NCI-H226 (cell line): ENCODE measurements around the gene NXF1.
"Not testable (repeated sequence)": the region's sequence is repeated elsewhere in the genome, so short reads cannot be mapped to it uniquely, and the experiment has no call there.

Source experiments
- DNase-seq: peaks from one replicate; pipeline ENCODE4 v3.0.0-alpha.2; 2015

NXF1 gene

GRCh38 chr11:62786318-62787004, 18.8 kb downstream of the NXF1 start:
- DNase-seq, result peak; percentile 64

GRCh38 chr11:62782753-62783152, 22.5 kb downstream of the NXF1 start:
- DNase-seq, result no peak

GRCh38 chr11:62778441-62778840, 26.8 kb downstream of the NXF1 start:
- DNase-seq, result no peak

- DNase-seq, result no peak
Observed at GRCh38 chr11:62777389-62777788, 27.9 kb downstream of the NXF1 start.

DNA sequence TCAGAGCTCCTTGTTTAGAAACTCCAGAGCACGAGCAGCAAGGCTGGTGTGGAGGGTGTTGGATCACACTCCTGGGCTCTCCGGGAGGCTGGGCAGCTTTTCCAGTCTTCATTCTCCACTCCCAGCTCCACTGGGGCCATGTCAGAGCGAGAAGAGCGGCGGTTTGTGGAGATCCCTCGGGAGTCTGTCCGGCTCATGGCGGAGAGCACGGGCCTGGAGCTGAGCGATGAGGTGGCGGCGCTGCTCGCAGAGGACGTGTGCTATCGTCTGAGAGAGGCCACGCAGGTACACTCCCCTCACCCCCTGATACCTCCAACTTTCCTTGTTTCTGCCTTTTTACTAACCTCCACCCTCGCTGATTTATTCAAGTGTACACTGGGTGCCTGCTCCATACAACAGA, 29.6 kb downstream of the NXF1 start:
- no peak for DNase-seq

DNA sequence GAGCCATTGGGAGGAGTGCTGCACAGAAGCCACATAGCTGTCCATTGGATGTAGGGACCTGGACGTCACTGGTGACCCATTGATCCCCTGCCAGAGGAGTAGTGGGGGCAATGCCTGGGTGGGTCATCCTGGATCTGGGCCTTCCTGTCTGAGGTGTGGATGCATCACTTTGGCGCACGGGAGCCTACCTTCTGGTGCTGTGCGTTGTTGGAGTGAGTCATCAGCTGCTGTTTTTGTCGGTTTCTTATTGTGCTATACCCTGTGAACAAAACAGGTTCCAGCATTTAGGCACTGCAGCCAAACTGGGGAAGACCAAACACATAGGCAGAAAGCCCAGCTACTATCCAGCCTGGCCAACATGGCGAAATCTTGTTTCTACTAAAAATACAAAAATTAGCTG, 30.8 kb downstream of the NXF1 start:
- no peak for DNase-seq

DNA sequence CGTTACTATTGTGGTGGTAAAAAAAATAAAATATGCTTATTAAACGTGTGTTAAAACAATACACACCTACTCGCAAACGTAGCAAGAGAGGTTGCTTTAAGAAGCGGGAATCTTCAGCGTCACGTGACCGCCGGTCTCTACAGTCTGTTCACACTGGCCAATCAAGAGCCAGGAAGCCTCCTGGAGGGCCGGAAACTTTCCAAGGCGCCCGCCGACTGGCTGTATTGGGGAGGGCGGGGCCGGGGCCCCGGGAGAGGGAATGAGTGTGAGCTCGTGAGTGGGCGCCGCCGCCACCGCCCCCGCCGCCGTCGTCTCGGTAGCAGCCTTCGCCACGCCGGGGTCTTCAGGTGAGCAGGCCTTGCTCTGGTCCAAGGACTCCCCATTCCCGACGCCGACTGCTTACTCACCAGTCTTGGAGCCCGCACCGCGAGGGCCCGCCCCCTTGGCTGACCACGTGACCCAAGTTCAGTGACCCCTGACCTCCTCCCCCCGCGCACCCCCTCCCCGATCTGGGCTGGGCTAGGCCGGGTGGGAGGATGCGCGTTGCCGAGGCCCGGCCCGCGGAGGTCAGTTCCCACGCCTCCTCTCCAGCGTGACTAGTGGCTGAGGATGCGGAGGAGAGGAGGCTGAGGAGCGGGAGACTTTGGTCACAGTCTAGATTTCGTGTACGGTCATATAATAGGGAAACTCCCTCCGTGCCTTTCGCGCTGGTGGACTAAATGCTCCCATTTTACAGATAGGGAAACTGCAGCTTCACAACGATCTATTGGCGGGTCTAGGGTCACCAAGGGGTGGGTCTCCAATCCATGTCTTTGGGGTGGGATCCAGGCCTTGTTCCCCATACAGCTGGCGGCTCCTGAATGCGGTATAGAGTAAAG, 33.9 kb downstream of the NXF1 start, which contains the start of gene TAF6L:
Gene TAF6L (plus strand): TSS at position 253 of the 878 bp plus-strand sequence. CDS start 4,388 bp downstream, outside the sequence.
- DNase-seq, result peak; percentile 98

GRCh38 chr11:62770778-62771143, 34.5 kb downstream of the NXF1 start:
- DNase-seq, result no peak

- not testable (repeated sequence) for DNase-seq
Observed at GRCh38 chr11:62760867-62761227, 44.4 kb downstream of the NXF1 start.

DNA sequence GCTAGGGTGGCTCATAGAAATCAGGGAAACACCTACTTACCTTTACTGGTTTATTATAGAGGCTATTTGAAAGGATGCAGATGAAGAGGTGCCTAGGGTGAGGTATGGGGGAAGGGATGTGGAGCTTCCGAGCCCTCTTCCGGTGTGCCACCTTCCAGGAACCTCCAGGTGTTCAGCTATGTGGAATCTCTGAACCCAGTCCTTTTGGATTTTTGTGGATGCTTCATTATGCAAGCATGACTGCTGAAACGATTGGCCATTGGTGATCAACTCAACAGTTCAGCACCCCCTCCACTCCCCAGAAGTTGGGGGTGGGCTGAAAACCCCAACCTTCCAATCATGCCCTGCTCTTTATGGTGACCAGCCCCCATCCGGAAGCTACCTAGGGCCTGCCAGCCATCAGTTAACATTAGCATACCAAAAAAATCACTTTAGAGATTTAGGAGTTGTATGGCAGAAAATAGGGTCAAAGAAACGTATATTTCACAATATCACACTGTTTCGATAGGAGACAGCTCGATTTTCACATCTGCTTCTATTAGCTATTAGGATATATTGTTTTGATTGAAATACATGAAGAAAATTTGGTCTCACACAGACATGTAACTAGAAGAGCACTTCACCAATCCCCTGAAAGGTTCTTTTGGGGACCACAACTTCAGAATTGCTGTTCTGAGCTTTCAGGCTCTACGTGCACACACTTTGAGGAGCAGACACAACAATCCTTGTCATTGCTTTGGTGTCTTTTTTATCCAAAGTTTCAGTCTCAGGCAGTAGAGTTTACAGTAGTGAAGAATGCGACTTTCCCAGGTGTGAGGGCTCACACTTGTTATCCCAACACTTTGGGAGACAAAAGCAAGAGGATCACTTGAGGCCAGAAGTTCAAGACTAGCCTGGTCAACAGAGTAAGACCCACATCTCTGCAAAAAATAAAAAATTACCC, 47.1 kb downstream of the NXF1 start:
- no peak for DNase-seq

DNA sequence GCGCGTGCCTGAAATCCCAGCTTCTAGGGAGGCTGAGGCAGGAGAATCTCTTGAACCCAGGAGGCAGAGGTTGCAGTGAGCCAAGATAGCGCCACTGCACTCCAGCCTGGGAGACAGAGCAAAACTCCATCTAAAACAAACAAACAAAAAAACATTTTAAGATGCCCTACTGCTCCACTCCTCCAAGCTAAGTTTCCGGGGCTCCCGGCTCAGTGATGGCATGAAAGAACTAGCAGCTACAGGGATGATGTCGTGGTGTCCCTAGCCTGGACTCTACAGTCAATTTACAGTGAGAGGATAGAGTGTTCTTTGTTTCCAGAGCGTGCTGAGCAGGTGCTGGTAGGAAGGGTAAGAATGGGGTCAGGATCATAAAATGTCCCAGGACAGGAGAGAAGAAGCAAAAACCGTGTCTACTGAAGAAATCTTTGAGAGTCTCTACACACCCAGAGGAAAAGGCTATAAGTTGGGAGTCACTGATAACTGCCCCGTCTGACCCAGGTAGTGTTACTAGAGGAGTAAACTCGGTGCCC, 50.1 kb downstream of the NXF1 start:
- no peak for DNase-seq

- DNase-seq, result peak; percentile 97
Observed at GRCh38 chr11:62753736-62754603, 51.3 kb downstream of the NXF1 start, which contains the start of gene ZBTB3. Gene ZBTB3, minus strand, starts transcription at chr11:62754160. Its CDS starts 496 bp downstream, at chr11:62753664.

DNA sequence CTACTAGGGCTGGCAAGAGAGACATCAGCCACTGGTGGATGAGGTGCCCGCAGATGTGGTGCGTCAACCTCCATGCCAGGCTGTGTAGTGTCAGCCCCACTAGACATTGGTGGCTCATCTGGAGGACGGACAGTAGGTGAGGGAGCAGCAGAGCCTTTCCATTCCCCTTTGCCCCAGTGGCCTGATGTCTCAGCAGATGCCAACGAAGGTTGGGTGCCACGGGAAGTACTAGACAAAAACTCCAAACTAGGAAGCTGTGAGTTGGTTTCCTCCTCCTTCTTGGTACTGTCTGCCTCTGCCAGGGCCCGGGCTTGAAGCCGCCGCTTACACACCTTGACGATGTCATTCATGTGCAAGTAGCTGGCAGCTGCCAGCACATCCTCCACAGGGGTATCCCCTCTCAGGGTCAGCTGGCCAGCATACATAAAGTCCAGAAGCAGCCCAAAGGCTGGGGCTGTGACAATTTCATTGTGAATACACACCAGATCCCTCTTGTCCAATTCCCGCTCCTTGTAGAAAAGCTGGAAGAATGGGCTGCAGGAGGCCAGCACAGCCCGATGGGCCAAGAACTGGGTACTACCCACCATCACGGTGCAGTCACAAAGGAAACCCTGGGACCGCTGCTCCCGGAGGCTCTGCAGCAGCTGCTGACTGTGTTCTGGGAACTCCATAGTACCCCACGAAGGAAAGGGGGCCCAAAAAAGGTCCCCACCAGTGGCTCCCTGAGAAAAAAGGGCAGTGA, 52.1 kb downstream of the NXF1 start:
- DNase-seq, result no peak

DNA sequence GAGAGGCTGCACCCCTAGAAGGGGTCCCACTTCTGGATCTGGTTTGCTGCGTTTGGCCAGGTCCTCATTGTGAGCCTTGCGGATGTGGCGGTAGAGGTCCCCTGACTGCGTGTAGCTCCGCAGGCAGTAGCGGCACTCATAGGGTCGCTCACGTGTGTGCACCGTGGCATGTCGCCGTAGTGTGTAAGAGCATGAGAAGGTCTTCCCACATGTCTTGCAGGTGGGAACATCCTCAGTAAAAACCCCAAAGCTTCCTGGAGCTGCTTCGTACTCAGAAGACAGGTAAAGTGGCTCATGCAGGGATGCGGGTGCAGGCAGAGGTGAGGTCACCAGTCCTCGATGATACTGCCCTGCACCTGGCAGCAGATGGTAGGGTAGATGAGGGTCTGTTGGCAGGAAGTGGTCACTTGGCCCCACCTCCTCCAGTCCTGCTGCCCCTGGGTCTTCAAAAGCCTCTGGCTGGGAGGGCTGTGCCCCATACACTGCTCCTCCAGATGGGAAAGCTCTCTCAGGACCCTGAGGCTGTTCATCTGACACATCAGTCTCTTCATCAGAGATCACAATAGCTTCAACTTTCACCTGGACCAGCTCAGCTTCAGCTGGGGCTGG, 53.0 kb downstream of the NXF1 start:
- DNase-seq, result no peak

- DNase-seq, result not testable (repeated sequence)
Observed at GRCh38 chr11:62749931-62750330, 55.3 kb downstream of the NXF1 start.

- DNase-seq, result no peak
Observed at GRCh38 chr11:62747475-62748160, 57.6 kb downstream of the NXF1 start.
